HG03378 (cell line): ENCODE measurements around the gene NR3C1.

Source experiments
- ATAC-seq: cut with Tn5 transposase; IDR thresholded peaks from one replicate; pipeline ENCODE4 v1.9.1; 2021; ENCODE audit warnings: mild to moderate bottlenecking, moderate library complexity; ENCODE audit not compliant: unreplicated experiment

The NR3C1 gene

GRCh38 chr5:143399616-143400540 lies 3.6 kb downstream of the NR3C1 start:
- ATAC-seq = no peak

GRCh38 chr5:143398451-143399237 lies 4.8 kb downstream of the NR3C1 start:
- ATAC-seq = no peak

GRCh38 chr5:143398053-143398355 lies 5.5 kb downstream of the NR3C1 start:
- no peak for ATAC-seq

- ATAC-seq = no peak
Observed at GRCh38 chr5:143397302-143398052, 6.0 kb downstream of the NR3C1 start.

- peak; percentile 24 for ATAC-seq
Observed at GRCh38 chr5:143396353-143396940, 7.0 kb downstream of the NR3C1 start.

- peak; percentile 61 for ATAC-seq
Observed at GRCh38 chr5:143395638-143396352, 7.7 kb downstream of the NR3C1 start.

GRCh38 chr5:143393524-143393923 lies 10.0 kb downstream of the NR3C1 start:
- no peak for ATAC-seq

- no peak for ATAC-seq
Observed at GRCh38 chr5:143390941-143391340, 12.5 kb downstream of the NR3C1 start.

GRCh38 chr5:143390258-143390657 lies 13.2 kb downstream of the NR3C1 start:
- no peak for ATAC-seq

GRCh38 chr5:143386725-143387124 lies 16.8 kb downstream of the NR3C1 start:
- ATAC-seq = no peak

GRCh38 chr5:143384865-143385657 lies 18.4 kb downstream of the NR3C1 start:
- ATAC-seq = no peak

GRCh38 chr5:143383988-143384387 lies 19.5 kb downstream of the NR3C1 start:
- ATAC-seq = no peak

- no peak for ATAC-seq
Observed at GRCh38 chr5:143379606-143380005, 23.9 kb downstream of the NR3C1 start.

GRCh38 chr5:143376911-143377813 lies 26.3 kb downstream of the NR3C1 start:
- no peak for ATAC-seq

- ATAC-seq = no peak
Observed at GRCh38 chr5:143376195-143376779, 27.2 kb downstream of the NR3C1 start.

GRCh38 chr5:143374496-143375217 lies 28.8 kb downstream of the NR3C1 start:
- no peak for ATAC-seq

- no peak for ATAC-seq
Observed at GRCh38 chr5:143373076-143373475, 30.4 kb downstream of the NR3C1 start.
